AG09319 (cell line): ENCODE measurements around the gene ZMYM2.

Source experiments
- DNase-seq: peaks from one replicate; pipeline ENCODE4 v3.0.0-alpha.2; 2010; ENCODE audit warnings: low read depth; ENCODE audit errors: extremely low read depth
- TF ChIP-seq, protein P1 (sequence below): IDR thresholded peaks from 2 replicates; pipeline ENCODE4 v1.5.1; 2011; ENCODE audit warnings: low read depth, mild to moderate bottlenecking, inconsistent platforms, low read length, moderate library complexity

ZMYM2 gene

DNA sequence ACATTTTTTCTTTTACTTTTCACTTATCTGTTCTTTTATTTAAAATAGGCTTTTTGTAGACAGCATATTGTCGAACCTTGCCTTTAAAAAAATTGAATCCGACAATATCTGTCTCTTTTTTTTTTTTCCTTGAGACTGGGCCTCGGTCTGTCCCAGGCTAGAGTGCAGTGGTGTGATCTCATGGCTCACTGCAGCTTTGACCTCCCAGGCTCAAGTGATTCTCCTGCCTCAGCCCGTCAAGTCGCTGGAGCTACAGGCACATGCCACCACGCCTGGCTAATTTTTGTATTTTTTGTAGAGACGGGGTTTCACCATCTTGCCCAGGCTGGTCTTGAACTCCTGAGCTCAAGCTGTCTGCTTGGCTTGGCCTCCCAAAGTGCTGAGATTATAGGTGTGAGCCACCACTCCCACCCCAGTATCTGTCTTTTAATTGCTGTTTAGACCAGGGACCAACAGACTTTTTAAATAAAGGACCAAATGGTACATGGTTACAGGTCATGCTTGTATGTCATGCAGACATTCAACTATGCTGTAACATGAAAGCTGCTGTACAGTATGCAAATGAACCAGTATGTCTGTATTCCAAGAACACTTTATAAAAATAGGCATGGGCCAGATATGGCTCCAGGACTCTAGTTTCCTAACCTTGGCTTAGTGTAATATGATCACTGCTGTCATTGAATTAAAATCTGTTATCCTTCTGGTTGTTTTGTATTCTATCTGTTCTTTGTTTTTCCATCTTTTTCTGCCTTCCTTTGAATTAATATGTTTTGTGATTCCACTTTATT is 122.0 kb downstream of the ZMYM2 start:
- TF ChIP-seq, protein P1, sequence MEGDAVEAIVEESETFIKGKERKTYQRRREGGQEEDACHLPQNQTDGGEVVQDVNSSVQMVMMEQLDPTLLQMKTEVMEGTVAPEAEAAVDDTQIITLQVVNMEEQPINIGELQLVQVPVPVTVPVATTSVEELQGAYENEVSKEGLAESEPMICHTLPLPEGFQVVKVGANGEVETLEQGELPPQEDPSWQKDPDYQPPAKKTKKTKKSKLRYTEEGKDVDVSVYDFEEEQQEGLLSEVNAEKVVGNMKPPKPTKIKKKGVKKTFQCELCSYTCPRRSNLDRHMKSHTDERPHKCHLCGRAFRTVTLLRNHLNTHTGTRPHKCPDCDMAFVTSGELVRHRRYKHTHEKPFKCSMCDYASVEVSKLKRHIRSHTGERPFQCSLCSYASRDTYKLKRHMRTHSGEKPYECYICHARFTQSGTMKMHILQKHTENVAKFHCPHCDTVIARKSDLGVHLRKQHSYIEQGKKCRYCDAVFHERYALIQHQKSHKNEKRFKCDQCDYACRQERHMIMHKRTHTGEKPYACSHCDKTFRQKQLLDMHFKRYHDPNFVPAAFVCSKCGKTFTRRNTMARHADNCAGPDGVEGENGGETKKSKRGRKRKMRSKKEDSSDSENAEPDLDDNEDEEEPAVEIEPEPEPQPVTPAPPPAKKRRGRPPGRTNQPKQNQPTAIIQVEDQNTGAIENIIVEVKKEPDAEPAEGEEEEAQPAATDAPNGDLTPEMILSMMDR, result no peak
- no peak for DNase-seq

GRCh38 chr13:20090349-20090748 is 131.8 kb downstream of the ZMYM2 start:
- DNase-seq, result no peak
- TF ChIP-seq, protein P1, result no peak

DNA sequence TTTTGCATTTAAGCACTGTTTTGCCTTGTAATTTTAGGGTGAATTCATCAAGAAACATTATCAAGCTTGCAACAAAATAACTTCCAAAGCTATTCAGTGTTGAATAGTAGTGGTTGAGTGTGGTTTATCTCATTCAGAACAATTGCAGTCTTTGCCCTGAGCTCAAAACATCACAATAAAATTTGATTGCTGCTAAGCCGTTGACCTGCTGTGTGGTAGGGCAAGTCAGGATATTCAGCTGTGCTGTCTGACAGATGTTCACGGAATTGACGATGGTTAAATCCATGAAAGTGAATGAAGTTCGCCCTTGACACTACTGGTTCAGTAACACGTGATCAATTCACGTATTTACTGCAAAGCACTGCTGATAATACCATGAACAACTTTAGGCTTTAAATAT is 135.4 kb downstream of the ZMYM2 start:
- TF ChIP-seq, protein P1, result no peak
- DNase-seq, result no peak

DNA sequence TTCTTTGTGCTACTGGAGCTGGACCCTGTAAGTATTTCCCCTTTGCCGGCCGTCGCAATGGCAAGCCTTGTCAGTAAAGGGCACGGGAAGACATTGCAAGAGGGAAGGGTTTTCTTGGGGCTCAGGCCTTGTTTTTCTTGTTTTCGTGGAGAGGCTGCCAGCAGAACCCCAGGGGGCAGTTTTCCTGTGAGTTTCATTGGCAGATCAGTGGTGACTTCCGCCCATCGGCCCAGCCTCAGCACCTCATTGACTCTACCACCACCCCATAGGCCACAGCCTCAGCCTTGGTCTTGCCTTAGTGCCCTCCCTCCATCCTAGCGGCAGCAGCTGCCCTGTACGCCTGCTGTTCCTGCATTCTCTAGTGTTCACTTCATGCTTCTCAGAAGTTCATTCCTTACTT is 140.8 kb downstream of the ZMYM2 start:
- TF ChIP-seq, protein P1, result no peak
- no peak for DNase-seq

DNA sequence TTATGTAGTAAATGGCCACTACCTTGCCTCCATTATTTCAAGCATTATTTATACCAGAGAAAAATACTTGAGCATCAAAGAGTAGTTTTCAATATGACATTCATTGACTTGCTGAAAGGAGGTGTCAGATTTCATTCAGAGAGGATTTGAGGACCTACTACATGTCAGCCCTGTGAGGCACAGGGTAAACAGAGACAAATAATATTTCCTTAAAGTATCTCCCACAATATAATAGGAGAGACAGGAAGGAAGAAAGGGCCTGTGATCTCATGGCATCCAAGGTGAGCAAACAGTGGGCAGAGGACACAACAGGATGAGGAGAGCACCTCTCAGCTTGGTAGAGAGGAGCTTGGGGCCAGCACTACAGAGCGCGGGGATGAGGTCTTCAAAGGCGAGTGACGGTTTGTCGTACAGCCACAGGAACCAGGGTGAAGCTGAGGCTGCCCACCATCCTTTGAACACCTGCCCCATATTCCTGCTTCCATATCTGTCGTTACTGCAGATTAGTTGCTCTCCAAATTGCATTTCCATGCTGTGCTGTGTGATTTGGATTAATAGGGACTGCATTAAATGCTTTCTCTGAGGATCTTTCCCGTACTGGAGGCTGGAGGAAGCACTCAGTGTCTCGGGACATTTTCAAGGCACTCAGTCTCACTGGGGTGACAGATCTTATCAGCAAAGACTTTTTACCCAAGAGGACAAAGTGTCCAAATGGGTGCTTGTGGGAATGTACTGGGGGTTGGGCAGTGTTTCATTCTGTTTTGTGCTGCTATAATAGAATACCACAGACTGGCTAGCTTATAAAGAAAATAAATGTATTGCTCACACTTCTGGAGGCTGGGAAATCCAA is 143.2 kb downstream of the ZMYM2 start:
- TF ChIP-seq, protein P1, result no peak
- no peak for DNase-seq

GRCh38 chr13:20102525-20103180 is 144.1 kb downstream of the ZMYM2 start:
- TF ChIP-seq, protein P1, result no peak
- no peak for DNase-seq

DNA sequence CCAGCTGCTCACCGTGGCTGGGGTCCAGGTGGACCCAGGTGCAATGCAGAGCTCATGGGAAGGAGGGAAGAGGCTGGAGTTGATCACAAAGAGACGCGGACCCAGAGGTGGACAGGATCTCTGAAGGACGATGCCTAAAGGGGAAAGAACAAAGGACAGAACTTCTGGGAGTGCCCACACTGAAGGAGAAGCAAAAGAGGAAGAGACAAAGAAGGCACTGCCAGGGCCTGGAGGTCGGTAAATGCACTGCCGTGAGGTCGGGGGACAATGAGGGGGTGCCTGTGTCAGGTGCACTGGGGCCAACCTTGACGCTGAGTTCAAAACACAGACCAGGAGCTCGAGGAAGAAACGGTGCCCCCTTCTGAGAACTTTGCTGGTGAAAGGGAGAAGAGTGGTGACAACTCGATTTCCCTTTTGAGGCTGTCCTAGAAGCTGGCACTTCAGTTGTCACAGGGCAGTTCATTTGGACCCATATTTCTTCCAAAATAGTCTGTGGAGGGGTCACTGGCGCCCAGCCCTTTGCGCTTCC is 146.7 kb downstream of the ZMYM2 start:
- DNase-seq, result no peak
- TF ChIP-seq, protein P1, result no peak
